Neural progenitor cell (in vitro differentiated cells): ENCODE results near the gene EGFR. TPM values are rescaled to one million over a fixed set of nuclear protein-coding genes. Genes with fewer than 3 reads are reported as not detected.

Experiments used
- DNase-seq: peaks from one replicate; pipeline ENCODE4 v3.0.0-alpha.2; 2016; ENCODE audit warnings: low spot score
- H2AFZ ChIP-seq: fragments of 200-600 bp; sonication (generic); replicated peaks from 2 replicates; pipeline ENCODE4 v1.6.1; 2016; ENCODE audit warnings: antibody characterized with exemption
- H3F3A ChIP-seq: fragments of 200-600 bp; sonication (generic); 2 replicates; pipeline ENCODE4 v1.6.1; 2016; ENCODE audit warnings: antibody characterized with exemption, low read depth
- H3K27ac ChIP-seq: fragments of 200-600 bp; sonication (generic); 2 replicates; pipeline ENCODE4 v1.5.1; 2016; ENCODE audit warnings: mild to moderate bottlenecking
- H3K27me3 ChIP-seq: fragments of 200-600 bp; sonication (generic); 2 replicates; pipeline ENCODE4 v1.6.1; 2016; ENCODE audit warnings: mild to moderate bottlenecking, moderate library complexity
- H3K36me3 ChIP-seq: fragments of 200-600 bp; sonication (generic); 2 replicates; pipeline ENCODE4 v1.5.1; 2016
- H3K4me1 ChIP-seq: fragments of 200-600 bp; sonication (generic); 2 replicates; pipeline ENCODE4 v1.6.1; 2016; ENCODE audit warnings: mixed run types
- H3K4me2 ChIP-seq: fragments of 200-600 bp; sonication (generic); 2 replicates; pipeline ENCODE4 v1.6.1; 2016
- H3K4me3 ChIP-seq: fragments of 200-600 bp; sonication (generic); 2 replicates; pipeline ENCODE4 v1.5.1; 2016
- H3K79me2 ChIP-seq: fragments of 200-600 bp; sonication (generic); 2 replicates; pipeline ENCODE4 v1.6.1; 2016; ENCODE audit warnings: low read depth
- H3K9ac ChIP-seq: fragments of 200-600 bp; sonication (generic); 2 replicates; pipeline ENCODE4 v1.6.1; 2016
- H3K9me3 ChIP-seq: fragments of 200-600 bp; sonication (generic); 2 replicates; pipeline ENCODE4 v1.5.1; 2016; ENCODE audit warnings: low read depth
- H4K20me1 ChIP-seq: fragments of 200-600 bp; sonication (generic); 2 replicates; pipeline ENCODE4 v1.6.1; 2016; ENCODE audit warnings: low read depth
- H3K27ac Mint-ChIP-seq: 3 replicates; pipeline ENCODE4 v1.8.0; 2021; ENCODE audit warnings: mixed read lengths
- H3K27me3 Mint-ChIP-seq: 2 replicates; pipeline ENCODE4 v1.8.0; 2022; ENCODE audit warnings: low read depth, mild to moderate bottlenecking, inconsistent platforms, moderate library complexity, mixed read lengths; ENCODE audit not compliant: insufficient read depth
- H3K36me3 Mint-ChIP-seq: 3 replicates; pipeline ENCODE4 v1.8.0; 2021; ENCODE audit warnings: mixed read lengths
- H3K4me1 Mint-ChIP-seq: 3 replicates; pipeline ENCODE4 v1.8.0; 2021; ENCODE audit warnings: mixed read lengths
- H3K4me3 Mint-ChIP-seq: 3 replicates; pipeline ENCODE4 v1.8.0; 2021; ENCODE audit warnings: mild to moderate bottlenecking, moderate library complexity, mixed read lengths
- H3K9me3 Mint-ChIP-seq: 3 replicates; pipeline ENCODE4 v1.8.0; 2020; ENCODE audit warnings: mixed read lengths
- EZH2 ChIP-seq: fragments of 200-600 bp; sonication (generic); IDR thresholded peaks from 2 replicates; pipeline ENCODE4 v1.6.1; 2017; ENCODE audit warnings: antibody characterized with exemption, mild to moderate bottlenecking, moderate library complexity
- EZH2phosphoT487 ChIP-seq: fragments of 200-600 bp; sonication (generic); IDR thresholded peaks from 2 replicates; pipeline ENCODE4 v1.6.1; 2017; ENCODE audit warnings: antibody characterized with exemption
- total RNA-seq: library from RNA; depleted of rRNA; stranded (reverse); fragments of >200 nt; gene quantifications from 2 replicates; pipeline ENCODE4 v1.2.3, GENCODE V29; 2015; ENCODE audit warnings: low replicate concordance
- TF ChIP-seq, protein P1 (sequence below): fragments of 200-600 bp; sonication (generic); IDR thresholded peaks from 2 replicates; pipeline ENCODE4 v1.5.1; 2017; ENCODE audit warnings: antibody characterized with exemption, mild to moderate bottlenecking

Gene EGFR
- total RNA-seq, 1 donor from 2014 or later, result 4.6 TPM

DNA sequence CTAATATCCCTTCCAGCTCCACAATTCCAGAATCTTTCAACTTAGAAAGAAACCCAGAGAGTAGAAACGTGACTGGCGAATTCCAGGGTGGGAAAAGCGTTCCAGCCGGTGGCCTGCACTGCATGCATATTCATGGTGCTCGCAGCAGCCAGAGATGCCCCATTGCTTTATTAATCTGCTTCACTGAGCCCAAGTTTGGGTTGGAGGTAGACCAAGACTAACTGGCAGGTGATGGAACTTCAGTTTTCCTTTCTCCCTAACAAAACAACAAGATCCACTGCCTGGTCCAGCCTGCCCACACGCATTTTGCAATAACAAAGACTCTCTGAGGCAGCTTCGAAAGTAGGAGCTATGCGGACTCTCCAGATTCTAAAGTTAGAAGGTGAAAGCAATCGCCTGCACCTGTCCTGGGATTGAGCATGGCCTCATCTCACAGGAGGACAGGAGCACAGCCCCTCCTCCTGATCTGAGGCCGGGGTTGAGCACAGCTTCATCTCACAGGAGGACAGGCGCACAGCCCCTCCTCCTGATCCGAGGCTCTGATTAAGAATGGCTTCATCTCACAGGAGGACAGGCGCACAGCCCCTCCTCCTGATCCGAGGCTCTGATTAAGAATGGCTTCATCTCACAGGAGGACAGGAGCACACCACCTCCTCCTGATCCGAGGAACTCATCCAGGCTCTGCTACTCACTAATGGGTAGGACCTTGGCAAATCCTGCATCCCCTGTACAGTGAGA is 218.5 kb downstream of the EGFR start:
- Mint-ChIP-seq H3K36me3 (no peaks in the 10 kb centered on the region), H3K4me1 (peaks cover 24% of the 10 kb centered on the region), H3K27ac (peak overlapping the region; percentile 55), H3K9me3 (peaks cover 2% of the 10 kb centered on the region), H3K27me3 (peaks cover 2% of the 10 kb centered on the region), H3K4me3 (no peak overlapping the region)
- no peak overlapping the region for H3K4me3 ChIP-seq
- no peaks in the 10 kb centered on the region for H3F3A ChIP-seq
- peaks cover 8% of the 10 kb centered on the region for H3K4me1 ChIP-seq
- H3K27ac ChIP-seq, result no peak overlapping the region
- H2AFZ ChIP-seq, result peak overlapping the region; percentile 50
- H3K9ac ChIP-seq, result no peak overlapping the region
- no peaks in the 10 kb centered on the region for H3K36me3 ChIP-seq
- H3K79me2 ChIP-seq, result no peaks in the 10 kb centered on the region
- no peaks in the 10 kb centered on the region for H3K9me3 ChIP-seq
- no peak for DNase-seq
- no peaks in the 10 kb centered on the region for H4K20me1 ChIP-seq
- TF ChIP-seq EZH2phosphoT487, result no peak
- TF ChIP-seq, protein P1, sequence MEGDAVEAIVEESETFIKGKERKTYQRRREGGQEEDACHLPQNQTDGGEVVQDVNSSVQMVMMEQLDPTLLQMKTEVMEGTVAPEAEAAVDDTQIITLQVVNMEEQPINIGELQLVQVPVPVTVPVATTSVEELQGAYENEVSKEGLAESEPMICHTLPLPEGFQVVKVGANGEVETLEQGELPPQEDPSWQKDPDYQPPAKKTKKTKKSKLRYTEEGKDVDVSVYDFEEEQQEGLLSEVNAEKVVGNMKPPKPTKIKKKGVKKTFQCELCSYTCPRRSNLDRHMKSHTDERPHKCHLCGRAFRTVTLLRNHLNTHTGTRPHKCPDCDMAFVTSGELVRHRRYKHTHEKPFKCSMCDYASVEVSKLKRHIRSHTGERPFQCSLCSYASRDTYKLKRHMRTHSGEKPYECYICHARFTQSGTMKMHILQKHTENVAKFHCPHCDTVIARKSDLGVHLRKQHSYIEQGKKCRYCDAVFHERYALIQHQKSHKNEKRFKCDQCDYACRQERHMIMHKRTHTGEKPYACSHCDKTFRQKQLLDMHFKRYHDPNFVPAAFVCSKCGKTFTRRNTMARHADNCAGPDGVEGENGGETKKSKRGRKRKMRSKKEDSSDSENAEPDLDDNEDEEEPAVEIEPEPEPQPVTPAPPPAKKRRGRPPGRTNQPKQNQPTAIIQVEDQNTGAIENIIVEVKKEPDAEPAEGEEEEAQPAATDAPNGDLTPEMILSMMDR, result no peak
- H3K4me2 ChIP-seq, result no peak overlapping the region
- no peaks in the 10 kb centered on the region for H3K27me3 ChIP-seq

DNA sequence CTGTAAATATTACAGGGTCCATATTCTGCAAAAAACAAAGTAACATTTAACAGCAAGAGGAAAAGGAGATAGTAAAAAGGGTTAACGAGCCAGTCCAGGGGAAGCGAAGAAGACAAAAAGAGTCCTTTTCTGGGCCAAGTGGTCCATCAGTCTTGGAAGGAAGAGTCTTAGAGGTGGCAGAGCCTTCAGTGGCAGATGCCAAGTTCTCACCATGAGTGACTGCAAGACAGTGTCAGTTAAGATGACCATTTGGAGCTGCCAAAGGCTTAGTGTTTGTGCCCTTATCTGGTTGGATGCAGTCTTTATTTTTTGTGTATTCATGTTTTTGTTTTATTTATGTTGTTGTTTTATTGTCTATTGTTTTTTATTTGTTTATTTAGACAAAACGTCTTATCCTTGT is 220.6 kb downstream of the EGFR start:
- Histone ChIP-seq H3K4me1 (peaks cover 8% of the 10 kb centered on the region), H3K27ac (no peak overlapping the region), H3K36me3 (no peaks in the 10 kb centered on the region), H3K4me2 (no peak overlapping the region), H3K9me3 (no peaks in the 10 kb centered on the region), H3K9ac (no peak overlapping the region), H3K79me2 (no peaks in the 10 kb centered on the region), H4K20me1 (no peaks in the 10 kb centered on the region), H3K27me3 (no peaks in the 10 kb centered on the region), H3K4me3 (no peak overlapping the region), H2AFZ (no peak overlapping the region), H3F3A (no peaks in the 10 kb centered on the region)
- Mint-ChIP-seq H3K4me1 (peaks cover 21% of the 10 kb centered on the region), H3K27ac (peak overlapping the region; percentile 12), H3K4me3 (peak overlapping the region; percentile 2), H3K27me3 (peaks cover 2% of the 10 kb centered on the region), H3K9me3 (no peaks in the 10 kb centered on the region), H3K36me3 (no peaks in the 10 kb centered on the region)
- TF ChIP-seq, protein P1, result no peak
- no peak for TF ChIP-seq EZH2phosphoT487
- no peak for TF ChIP-seq EZH2
- no peak for DNase-seq

DNA sequence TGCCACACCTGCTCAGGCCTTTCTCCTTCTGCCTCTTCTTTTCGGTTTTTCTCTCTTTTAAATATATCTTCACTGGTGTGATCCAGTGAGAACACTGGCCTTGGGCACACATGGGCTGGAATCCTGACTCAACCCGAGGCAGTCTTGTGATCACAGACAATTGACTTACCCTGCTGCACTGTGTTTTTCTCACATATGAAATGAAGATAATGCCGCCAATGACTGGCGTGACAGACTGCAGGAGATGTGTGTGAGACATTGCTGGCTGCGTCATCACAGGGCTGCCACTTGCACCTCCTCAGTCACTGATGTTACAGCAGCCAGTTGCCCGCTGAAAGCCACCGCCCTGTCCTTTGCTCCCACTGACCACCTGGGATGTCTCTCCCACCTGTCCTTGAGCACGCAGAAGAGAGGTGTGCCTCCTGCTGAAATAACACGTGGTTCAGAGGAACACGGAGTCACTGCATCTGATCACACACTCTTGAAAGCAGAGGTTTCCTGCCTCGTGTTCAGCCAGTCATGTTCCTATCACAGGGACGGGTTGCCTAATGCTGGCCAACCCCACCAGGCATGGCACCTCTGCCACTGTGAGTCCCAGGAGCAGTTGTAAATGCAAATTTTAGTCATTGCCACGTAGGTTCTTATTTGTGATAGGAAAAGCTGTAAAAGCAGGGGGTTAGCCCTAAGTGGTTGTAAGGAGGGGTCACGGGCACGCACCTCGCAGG is 221.8 kb downstream of the EGFR start:
- Mint-ChIP-seq H3K27ac (no peak overlapping the region), H3K4me1 (peaks cover 26% of the 10 kb centered on the region), H3K9me3 (peaks cover 3% of the 10 kb centered on the region), H3K27me3 (peaks cover 2% of the 10 kb centered on the region), H3K4me3 (no peak overlapping the region), H3K36me3 (peaks cover 2% of the 10 kb centered on the region)
- Histone ChIP-seq H3K36me3 (no peaks in the 10 kb centered on the region), H2AFZ (no peak overlapping the region), H3K9me3 (no peaks in the 10 kb centered on the region), H3K4me1 (peaks cover 6% of the 10 kb centered on the region), H3K4me3 (no peak overlapping the region), H3K9ac (no peak overlapping the region), H3K27ac (no peak overlapping the region), H3K79me2 (no peaks in the 10 kb centered on the region), H3K4me2 (no peak overlapping the region), H3K27me3 (no peaks in the 10 kb centered on the region), H4K20me1 (no peaks in the 10 kb centered on the region), H3F3A (no peaks in the 10 kb centered on the region)
- TF ChIP-seq, protein P1, result no peak
- no peak for TF ChIP-seq EZH2
- no peak for TF ChIP-seq EZH2phosphoT487
- no peak for DNase-seq
